Measurements from ENCODE around the gene USP11.

The USP11 gene

GRCh38 chrX:47204970-47205369 lies 27.8 kb upstream of the USP11 start:
- no peak for DNase-seq (ENCODE audit: low spot score)

- no peak for DNase-seq (ENCODE audit: low spot score)
Observed at GRCh38 chrX:47206316-47206715, 26.5 kb upstream of the USP11 start.

DNA sequence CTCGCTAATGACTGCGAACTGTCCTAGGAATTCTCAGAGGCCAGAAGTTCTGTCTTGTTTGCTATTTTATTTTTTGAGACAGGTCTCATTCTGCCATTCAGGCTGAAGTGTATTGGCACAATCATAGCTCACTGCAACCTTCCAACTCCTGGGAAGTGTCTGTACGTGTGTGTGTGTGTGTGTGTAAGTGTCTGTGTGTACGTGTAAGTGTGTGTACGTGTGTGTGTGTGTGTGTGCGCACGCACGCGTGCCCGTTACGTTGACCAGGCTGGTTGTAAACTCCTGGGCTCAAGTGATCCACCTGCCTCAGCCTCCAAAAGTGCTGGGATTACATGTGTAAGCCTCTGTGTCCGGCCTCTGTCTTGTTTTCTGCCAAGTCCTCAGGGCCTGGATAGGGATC lies 24.7 kb upstream of the USP11 start:
- DNase-seq (ENCODE audit: low spot score): no peak

DNA sequence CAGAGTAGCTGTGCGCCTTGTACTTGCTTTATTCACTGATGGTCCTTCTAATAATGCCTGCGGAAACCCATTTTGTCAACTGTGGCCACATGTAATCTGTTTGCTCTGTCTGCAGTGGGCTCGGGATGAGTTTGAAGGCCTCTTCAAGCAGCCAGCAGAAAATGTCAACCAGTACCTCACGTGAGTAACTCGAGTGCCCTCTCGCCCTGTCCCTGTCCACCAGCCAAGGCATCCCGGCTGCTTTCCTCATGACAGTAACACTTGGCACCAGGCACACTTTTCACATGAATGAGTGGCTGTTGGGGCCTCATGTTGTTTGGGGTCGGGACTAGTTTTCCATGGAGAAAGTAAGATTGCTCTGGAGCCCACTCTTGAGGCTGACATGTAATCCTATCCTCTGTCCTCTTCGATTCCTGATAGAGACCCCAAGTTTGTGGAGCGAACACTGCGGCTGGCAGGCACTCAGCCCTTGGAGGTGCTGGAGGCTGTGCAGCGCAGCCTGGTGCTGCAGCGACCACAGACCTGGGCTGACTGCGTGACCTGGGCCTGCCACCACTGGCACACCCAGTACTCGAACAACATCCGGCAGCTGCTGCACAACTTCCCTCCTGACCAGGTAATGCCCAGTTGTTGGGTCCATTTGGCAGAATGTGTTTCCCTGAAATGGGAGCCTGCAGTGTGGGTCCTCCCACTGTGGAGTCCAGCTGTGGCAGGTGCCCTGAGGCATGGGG lies 23.1 kb upstream of the USP11 start:
- DNase-seq (ENCODE audit: low spot score): no peak

GRCh38 chrX:47210661-47211425 lies 22.0 kb upstream of the USP11 start:
- no peak for DNase-seq (ENCODE audit: low spot score)

DNA sequence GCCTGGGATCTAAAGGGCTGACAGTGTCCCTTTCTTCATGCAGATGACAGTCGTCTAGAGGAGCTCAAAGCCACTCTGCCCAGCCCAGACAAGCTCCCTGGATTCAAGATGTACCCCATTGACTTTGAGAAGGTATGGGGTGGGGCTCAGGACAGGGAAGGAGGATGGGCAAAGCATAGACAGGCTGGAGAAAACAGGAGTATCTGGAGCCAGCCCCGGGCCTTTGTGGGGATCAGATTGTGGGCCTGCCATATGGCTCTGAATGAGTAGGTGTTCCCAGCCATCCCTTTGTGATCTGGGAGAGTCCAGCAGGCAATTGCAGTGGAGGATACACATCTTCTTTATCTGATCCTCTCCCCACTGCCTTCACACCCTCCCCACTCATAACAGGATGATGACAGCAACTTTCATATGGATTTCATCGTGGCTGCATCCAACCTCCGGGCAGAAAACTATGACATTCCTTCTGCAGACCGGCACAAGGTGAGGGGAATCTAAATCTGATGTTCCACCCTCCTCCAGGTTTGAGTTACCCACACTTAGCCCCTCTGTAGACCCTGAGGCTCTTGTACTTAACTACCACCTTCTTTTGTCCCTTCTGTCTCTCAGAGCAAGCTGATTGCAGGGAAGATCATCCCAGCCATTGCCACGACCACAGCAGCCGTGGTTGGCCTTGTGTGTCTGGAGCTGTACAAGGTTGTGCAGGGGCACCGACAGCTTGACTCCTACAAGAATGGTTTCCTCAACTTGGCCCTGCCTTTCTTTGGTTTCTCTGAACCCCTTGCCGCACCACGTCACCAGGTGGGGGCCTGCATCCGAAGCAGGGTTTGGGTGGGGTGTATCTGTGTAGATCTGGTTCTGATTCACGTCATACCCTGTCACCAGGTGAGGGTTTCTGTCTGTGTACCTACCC lies 20.2 kb upstream of the USP11 start:
- DNase-seq (ENCODE audit: low spot score): no peak

DNA sequence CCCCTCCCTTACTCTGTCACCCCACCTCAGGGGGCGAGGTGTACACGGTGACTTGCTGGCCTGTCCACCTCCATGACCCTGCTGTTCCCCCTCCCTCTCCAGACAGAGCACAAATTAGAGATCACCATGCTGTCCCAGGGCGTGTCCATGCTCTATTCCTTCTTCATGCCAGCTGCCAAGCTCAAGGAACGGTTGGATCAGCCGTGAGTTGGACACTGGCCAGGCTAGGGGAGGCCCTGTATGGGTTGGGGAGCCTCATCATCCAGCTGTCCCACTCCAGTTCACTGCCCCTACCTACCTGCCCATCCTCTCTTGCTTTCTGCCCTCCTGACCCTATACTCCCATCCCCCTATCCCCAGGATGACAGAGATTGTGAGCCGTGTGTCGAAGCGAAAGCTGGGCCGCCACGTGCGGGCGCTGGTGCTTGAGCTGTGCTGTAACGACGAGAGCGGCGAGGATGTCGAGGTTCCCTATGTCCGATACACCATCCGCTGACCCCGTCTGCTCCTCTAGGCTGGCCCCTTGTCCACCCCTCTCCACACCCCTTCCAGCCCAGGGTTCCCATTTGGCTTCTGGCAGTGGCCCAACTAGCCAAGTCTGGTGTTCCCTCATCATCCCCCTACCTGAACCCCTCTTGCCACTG lies 18.3 kb upstream of the USP11 start:
- no peak for DNase-seq (ENCODE audit: low spot score)

GRCh38 chrX:47215291-47215900 lies 17.4 kb upstream of the USP11 start:
- DNase-seq (ENCODE audit: low spot score): no peak

- no peak for DNase-seq (ENCODE audit: low spot score)
Observed at GRCh38 chrX:47216393-47216925, 16.4 kb upstream of the USP11 start.

DNA sequence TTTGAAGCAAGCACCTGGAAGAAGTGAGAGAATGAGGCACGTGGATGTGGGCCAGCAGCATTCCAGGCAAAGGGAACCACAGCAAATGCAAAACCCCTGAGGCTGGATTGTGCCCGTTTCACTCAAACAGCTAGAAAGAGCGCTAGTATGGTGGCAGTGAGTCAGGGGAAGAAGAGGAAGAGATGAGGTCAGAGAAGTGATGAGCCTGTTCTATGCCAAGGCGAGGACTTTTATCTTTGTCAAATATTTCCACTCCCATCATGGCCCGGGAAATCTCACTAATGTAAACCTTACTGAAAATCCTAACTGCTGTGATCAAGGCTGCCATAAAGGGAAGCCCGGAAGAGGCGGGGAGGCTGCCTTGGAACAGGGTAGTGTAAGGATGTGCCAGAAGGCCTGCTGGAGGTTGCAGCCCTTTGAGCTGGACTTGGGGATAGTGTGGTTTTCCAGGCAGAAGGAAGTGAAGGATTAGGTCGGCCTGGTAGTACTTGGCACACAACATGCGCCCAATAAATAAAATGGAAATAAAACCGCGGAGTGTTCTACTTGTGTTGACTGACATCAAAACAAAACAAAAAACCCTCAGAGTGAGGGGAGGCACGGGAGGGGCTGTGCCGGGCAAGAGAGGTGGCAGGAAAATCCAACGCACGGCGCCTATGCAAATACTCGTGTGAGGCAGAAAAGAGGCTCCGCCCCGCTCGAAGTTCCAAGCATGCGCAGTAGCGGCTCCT lies 15.5 kb upstream of the USP11 start:
- no peak for DNase-seq (ENCODE audit: low spot score)

- DNase-seq (ENCODE audit: low spot score): peak; percentile 72
Observed at GRCh38 chrX:47217852-47218279, 14.9 kb upstream of the USP11 start.

DNA sequence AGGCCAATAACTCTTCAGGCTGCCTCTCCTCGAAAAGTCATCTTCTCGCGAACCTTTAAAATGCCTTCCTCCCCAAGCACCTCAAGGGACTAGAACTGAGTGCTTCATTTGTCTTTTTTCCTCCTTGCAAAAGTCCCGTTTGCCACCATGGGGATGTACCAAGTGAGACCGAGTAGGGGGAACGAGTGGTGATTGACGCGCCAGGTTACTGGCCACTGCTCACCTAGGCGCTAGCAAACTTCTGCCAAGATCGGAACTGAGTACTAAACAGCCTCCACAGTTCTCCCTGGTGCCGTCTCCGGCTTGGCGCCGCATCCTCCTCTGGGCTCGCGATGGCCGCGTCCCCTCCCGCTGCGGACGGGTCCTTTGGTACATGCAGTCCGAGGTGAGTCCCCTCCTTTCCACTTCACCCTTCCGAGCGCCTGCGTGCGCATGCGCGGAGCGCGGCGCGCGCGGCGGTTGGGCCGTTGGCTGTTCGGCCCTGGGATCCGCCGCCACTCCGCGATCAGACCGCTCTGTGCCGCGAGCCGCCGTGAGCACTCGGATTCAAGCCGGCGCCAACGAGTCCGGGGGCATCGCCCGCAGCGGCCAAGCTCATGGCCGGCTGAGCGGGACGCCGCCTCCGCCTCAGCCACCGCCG lies 14.4 kb upstream of the USP11 start, which contains the start of gene CDK16:
Gene CDK16 (plus strand): TSS at position 402 of the 640 bp plus-strand sequence. CDS start 4,877 bp downstream, outside the sequence.
- DNase-seq (ENCODE audit: low spot score): peak; percentile 71

- DNase-seq (ENCODE audit: low spot score): peak; percentile 33
Observed at GRCh38 chrX:47218920-47219815, 13.6 kb upstream of the USP11 start.

GRCh38 chrX:47221756-47222155 lies 11.1 kb upstream of the USP11 start:
- no peak for DNase-seq (ENCODE audit: low spot score)

- no peak for DNase-seq (ENCODE audit: low spot score)
Observed at GRCh38 chrX:47222751-47223350, 10.0 kb upstream of the USP11 start.

DNA sequence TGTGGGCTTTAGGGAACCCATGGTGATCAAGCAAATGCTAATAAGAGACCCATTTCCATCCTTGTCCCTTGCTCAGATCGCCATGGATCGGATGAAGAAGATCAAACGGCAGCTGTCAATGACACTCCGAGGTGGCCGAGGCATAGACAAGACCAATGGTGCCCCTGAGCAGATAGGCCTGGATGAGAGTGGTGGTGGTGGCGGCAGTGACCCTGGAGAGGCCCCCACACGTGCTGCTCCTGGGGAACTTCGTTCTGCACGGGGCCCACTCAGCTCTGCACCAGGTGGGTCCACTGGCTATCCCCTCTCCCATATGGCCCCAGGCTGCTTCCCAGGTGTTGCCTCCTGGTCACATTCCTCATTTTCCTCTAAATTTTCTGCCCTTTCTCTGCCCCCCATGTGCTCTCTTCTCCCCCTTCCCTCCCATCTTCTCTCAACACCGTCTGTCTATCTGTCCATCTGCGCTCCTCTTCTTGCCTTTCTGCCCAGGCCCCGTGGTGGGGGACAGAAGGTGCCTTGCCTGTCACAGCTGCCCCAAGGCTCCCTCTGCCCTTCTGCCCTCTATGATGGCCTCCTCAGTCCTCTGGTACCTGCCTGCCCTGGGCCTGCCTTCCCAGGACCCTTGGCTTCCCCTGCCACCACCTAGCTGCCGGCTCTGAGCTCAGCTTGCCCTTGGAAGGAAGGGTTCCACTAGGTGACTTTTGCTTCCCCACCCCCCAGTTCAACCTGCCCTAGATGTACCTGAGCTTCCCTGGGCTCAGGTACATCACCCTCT lies 9.1 kb upstream of the USP11 start:
- no peak for DNase-seq (ENCODE audit: low spot score)

GRCh38 chrX:47224266-47224895 lies 8.4 kb upstream of the USP11 start:
- no peak for DNase-seq (ENCODE audit: low spot score)
